GM13976 (cell line): ENCODE data around the gene SH3PXD2A.

Experiments used
- DNase-seq: peaks from one replicate; pipeline ENCODE4 v3.0.0; 2012; ENCODE audit warnings: low spot score
- CTCF ChIP-seq: IDR thresholded peaks from 2 replicates; pipeline ENCODE4 v1.5.1; 2012; ENCODE audit warnings: borderline replicate concordance, mild to moderate bottlenecking; ENCODE audit not compliant: insufficient read depth; ENCODE audit errors: extremely low read depth, missing control alignments, control extremely low read depth
- in situ Hi-C: fragments of 300-500 bp; cut with MboI; formaldehyde crosslinking; loops from one replicate; pipeline ENCODE4 v1.12.0; 2022; ENCODE audit warnings: low sequenced_read_pairs, mixed read lengths, inconsistent platforms; ENCODE audit not compliant: unreplicated experiment

SH3PXD2A gene

GRCh38 chr10:103676851-103677417 is 178.4 kb downstream of the SH3PXD2A start:
- DNase-seq, result no peak

GRCh38 chr10:103676058-103676785 is 179.2 kb downstream of the SH3PXD2A start:
- no peak for DNase-seq
- in situ Hi-C loops, result no loop called here
- no peak for TF ChIP-seq CTCF

More at GRCh38 chr10:103676851-103677417, 178.4 kb downstream of the SH3PXD2A start:
- no peak for TF ChIP-seq CTCF
- in situ Hi-C loops, result no loop called here

- no peak for TF ChIP-seq CTCF
- DNase-seq, result no peak
- in situ Hi-C loops, result no loop called here
These were observed 181.8 kb downstream of the SH3PXD2A start for GRCh38 chr10:103673606-103674005.

- no peak for TF ChIP-seq CTCF
- in situ Hi-C loops, result no loop called here
These were observed 183.0 kb downstream of the SH3PXD2A start for GRCh38 chr10:103672345-103672744.

GRCh38 chr10:103671126-103671895 is 184.1 kb downstream of the SH3PXD2A start:
- TF ChIP-seq CTCF, result no peak
- no peak for DNase-seq
- in situ Hi-C loops, result no loop called here

More at GRCh38 chr10:103672345-103672744, 183.0 kb downstream of the SH3PXD2A start:
- DNase-seq, result no peak

GRCh38 chr10:103669944-103670343 is 185.4 kb downstream of the SH3PXD2A start:
- no peak for DNase-seq
- in situ Hi-C loops, result no loop called here
- no peak for TF ChIP-seq CTCF
